Neural cell (in vitro differentiated cells): ENCODE data around the gene SERINC2. TPM values are rescaled to one million over a fixed set of nuclear protein-coding genes. Genes with fewer than 3 reads are reported as not detected.

Experiments used
- H2AFZ ChIP-seq: fragments of 200-600, 300-800 bp; sonication (generic), shearing (Covaris generic); 2 replicates; pipeline ENCODE4 v1.6.0; 2014; ENCODE audit warnings: low read depth, mild to moderate bottlenecking, antibody characterized with exemption, low read length, moderate library complexity
- H3F3A ChIP-seq: fragments of 200-600 bp; shearing (Covaris generic); 2 replicates; pipeline ENCODE4 v1.6.1; 2016; ENCODE audit warnings: mild to moderate bottlenecking, moderate library complexity, mixed read lengths, antibody characterized with exemption, low read length; ENCODE audit not compliant: insufficient read depth, poor library complexity, severe bottlenecking
- H3K27ac ChIP-seq: fragments of 200-600, 300-800 bp; sonication (generic), shearing (Covaris generic); 2 replicates; pipeline ENCODE4 v1.5.1; 2014; ENCODE audit warnings: mild to moderate bottlenecking, low read length, moderate library complexity
- H3K27me3 ChIP-seq: fragments of 300-800, 200-600 bp; sonication (generic), shearing (Covaris generic); 2 replicates; pipeline ENCODE4 v1.6.0; 2014; ENCODE audit warnings: mild to moderate bottlenecking, low read depth, low read length, moderate library complexity; ENCODE audit not compliant: insufficient read depth
- H3K36me3 ChIP-seq: fragments of 300-800, 200-600 bp; sonication (generic), shearing (Covaris generic); 2 replicates; pipeline ENCODE4 v1.5.1; 2014; ENCODE audit warnings: mild to moderate bottlenecking, antibody characterized with exemption, low read length, moderate library complexity; ENCODE audit not compliant: insufficient read depth
- H3K4me2 ChIP-seq: fragments of 300-800, 200-600 bp; sonication (generic), shearing (Covaris generic); 2 replicates; pipeline ENCODE4 v1.6.0; 2014; ENCODE audit warnings: mild to moderate bottlenecking, low read length
- H3K4me3 ChIP-seq: fragments of 300-800, 200-600 bp; sonication (generic), shearing (Covaris generic); 2 replicates; pipeline ENCODE4 v1.5.1; 2014; ENCODE audit warnings: mild to moderate bottlenecking, low read length, moderate library complexity
- H3K79me2 ChIP-seq: fragments of 200-600 bp; shearing (Covaris generic); replicated peaks from 2 replicates; pipeline ENCODE4 v1.6.0; 2014; ENCODE audit warnings: mild to moderate bottlenecking, low read length, moderate library complexity; ENCODE audit not compliant: insufficient read depth
- H3K9ac ChIP-seq: fragments of 300-800, 200-600 bp; sonication (generic), shearing (Covaris generic); 2 replicates; pipeline ENCODE4 v1.6.1; 2016; ENCODE audit warnings: mild to moderate bottlenecking, low read length, mixed read lengths
- H3K9me2 ChIP-seq: fragments of 200-600 bp; shearing (Covaris generic); 2 replicates; pipeline ENCODE4 v1.6.1; 2016; ENCODE audit warnings: mild to moderate bottlenecking, low read length, mixed read lengths; ENCODE audit not compliant: insufficient read depth
- H3K9me3 ChIP-seq: fragments of 200-600, 300-800 bp; sonication (generic), shearing (Covaris generic); 2 replicates; pipeline ENCODE4 v1.6.1; 2016; ENCODE audit warnings: mild to moderate bottlenecking, mixed run types, low read length, moderate library complexity, mixed read lengths
- H4K20me1 ChIP-seq: fragments of 200-600 bp; shearing (Covaris generic); 2 replicates; pipeline ENCODE4 v1.6.1; 2016; ENCODE audit warnings: mild to moderate bottlenecking, mixed run types; ENCODE audit not compliant: insufficient read depth
- CTCF ChIP-seq: fragments of 450-650 bp; IDR thresholded peaks from 2 replicates; pipeline ENCODE4 v1.5.1; 2014; ENCODE audit warnings: antibody characterized with exemption, mild to moderate bottlenecking, moderate library complexity; ENCODE audit not compliant: poor library complexity, severe bottlenecking
- REST ChIP-seq: IDR thresholded peaks from 2 replicates; pipeline ENCODE4 v1.6.1; 2012; ENCODE audit warnings: borderline replicate concordance
- polyA plus RNA-seq: library from polyadenylated mRNA; depleted of rRNA; stranded (reverse); fragments of >200 nt; gene quantifications from 2 replicates; pipeline ENCODE4 v1.2.3, GENCODE V29; 2014

Gene SERINC2
- polyA plus RNA-seq, 1 donor from 2014 or later: 8.6 TPM

GRCh38 chr1:31483012-31483946, 70.3 kb downstream of the SERINC2 start:
- Histone ChIP-seq H3K27ac (peak overlapping the region; percentile 22), H2AFZ (peak overlapping the region; percentile 13), H3K27me3 (no peaks in the 10 kb centered on the region), H4K20me1 (no peaks in the 10 kb centered on the region), H3K9ac (no peak overlapping the region), H3K79me2 (no peaks in the 10 kb centered on the region), H3K36me3 (no peaks in the 10 kb centered on the region), H3K4me2 (no peak overlapping the region), H3K9me2 (no peaks in the 10 kb centered on the region), H3K9me3 (no peaks in the 10 kb centered on the region), H3K4me3 (peak overlapping the region; percentile 23), H3F3A (no peaks in the 10 kb centered on the region)
- TF ChIP-seq CTCF (no peak), REST (peak; percentile 22)

Other genes with a start within 250 kb of the SERINC2 start
- gene NKAIN1, start 173.3 kb upstream of the SERINC2 start, polyA plus RNA-seq: 33.4 and 55.3 TPM in 2 replicates
- 87.2 and 117 TPM in 2 replicates for gene SNRNP40, start 116.4 kb upstream of the SERINC2 start, polyA plus RNA-seq
- gene ZCCHC17, start 116.2 kb upstream of the SERINC2 start, polyA plus RNA-seq: 140 and 146 TPM in 2 replicates
- gene FABP3, start 40.1 kb upstream of the SERINC2 start, polyA plus RNA-seq: 5.8 and 7.1 TPM in 2 replicates
- gene TINAGL1, start 163.3 kb downstream of the SERINC2 start, polyA plus RNA-seq: 1.0 TPM in 1 of 2 replicates, not detected in the other
- 0.34 and 0.37 TPM in 2 replicates for gene HCRTR1, start 204.5 kb downstream of the SERINC2 start, polyA plus RNA-seq
- gene PEF1, start 231.7 kb downstream of the SERINC2 start, polyA plus RNA-seq: 48.2 and 51.1 TPM in 2 replicates